ENCODE data around the gene AIG1.

The AIG1 gene

DNA sequence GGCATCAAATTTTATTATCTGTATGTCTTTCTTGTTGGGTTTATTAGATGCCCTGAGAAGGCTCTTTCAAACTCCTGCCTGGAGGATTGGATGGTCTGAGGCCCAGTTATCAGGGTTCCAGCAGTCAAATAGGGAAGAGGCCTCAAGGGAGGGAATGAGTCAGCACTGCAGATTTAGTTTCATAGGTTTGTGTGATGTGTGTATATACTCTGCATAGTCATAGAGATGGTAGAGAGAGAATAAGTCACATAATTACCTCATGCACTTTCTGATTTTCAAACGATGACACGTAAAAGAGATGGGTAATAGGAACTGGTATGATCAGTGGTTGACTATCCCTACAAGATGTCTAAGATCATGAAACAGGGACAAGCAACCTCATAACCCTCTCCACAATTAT lies 307.7 kb downstream of the AIG1 start:
- peak; percentile 52 for DNase-seq (ENCODE audit: low read depth)

DNA sequence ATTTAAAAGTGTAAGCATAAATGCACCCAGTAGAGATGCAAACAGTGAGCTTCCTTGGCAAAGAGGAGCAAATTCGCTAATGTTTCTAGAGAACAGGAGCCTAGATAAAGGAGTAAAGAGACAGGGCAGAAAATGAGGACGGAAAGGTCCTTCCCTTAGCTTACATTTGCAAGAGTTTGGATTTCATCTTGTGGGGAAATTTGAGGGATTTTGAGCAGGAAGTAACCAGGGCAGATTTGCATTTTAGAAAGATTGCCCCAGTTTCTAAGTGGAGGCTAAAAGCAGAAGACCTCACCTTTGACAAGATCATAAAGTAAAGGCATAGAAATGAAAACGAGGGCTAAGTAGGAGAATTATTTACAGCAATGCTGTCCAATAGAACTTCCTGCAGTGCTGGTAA lies 309.3 kb downstream of the AIG1 start:
- no peak for DNase-seq (ENCODE audit: low read depth)

DNA sequence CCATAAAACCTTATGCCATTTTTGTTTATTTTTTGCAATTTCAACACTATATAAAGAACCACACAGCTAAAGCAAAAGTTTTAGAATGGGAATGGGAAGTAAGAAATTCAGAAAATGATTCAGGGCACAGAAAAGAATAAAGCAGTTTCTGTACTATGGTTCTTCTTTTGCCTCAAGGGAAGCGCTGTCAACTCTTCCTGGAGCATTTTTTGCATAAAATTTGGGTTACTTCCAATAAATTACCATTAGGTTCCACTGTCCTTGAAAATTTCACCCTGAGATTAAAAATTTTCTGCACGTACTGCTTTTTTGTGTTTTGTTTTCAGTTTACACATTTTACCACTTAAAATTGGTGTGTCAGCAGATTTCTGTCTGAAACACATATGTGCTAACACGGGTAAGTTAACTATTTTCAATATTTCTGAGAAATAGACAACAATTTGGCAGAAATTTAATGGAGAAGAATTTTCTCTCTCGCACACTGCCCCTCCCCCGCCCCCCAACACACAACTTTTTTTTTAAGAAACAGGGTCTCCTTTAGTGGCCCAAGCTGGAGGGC lies 310.2 kb downstream of the AIG1 start:
- DNase-seq (ENCODE audit: low read depth) = no peak

DNA sequence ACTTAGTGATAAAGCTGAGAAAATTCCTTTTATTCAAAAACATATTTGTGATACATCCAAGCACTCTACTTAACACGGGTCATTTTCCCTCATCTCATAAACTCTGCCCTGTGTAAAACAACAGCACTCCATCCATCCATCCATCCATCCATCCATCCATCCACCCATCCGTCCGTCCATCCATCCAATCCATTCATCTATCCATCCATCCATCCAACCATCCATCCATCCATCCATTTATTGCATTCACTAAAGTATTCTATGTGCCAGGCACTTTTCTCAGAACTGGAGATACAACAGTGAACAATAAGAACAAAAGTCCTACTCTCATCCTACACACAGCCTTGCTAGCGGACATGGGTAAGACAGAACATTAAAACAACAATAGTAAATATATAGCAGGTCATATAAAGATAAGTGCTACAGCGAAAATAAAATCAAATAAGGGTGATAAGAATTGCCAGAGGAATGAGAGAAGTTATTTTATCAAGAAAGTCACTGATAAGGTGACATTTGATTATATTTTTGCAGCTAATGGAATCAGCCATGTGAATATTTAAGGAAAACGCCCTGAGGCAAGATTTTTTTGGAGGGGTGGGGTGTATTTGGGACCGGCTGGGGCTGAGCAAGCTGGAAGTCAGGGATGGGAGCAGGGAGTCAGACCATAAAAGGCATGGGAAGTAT lies 311.7 kb downstream of the AIG1 start:
- no peak for DNase-seq (ENCODE audit: low read depth)

DNA sequence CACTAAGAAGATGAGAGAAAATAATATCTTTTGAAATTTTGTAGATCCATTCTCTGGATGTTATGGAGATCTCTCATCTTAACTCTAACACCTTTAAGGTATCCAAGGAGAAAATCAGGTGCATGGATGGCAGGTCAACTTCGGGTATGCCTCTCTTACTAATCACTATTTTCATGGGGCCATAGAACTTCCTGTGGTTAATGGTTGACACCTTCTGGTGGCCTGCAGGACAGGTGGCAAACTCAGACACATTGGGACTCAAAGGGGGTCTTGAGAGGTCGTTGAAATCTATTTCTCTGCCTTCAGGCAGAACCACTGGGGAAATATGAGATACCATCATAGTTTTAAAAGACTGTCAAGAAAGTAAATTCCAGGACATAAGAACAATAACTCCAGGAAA lies 313.3 kb downstream of the AIG1 start:
- DNase-seq (ENCODE audit: low read depth) = no peak

DNA sequence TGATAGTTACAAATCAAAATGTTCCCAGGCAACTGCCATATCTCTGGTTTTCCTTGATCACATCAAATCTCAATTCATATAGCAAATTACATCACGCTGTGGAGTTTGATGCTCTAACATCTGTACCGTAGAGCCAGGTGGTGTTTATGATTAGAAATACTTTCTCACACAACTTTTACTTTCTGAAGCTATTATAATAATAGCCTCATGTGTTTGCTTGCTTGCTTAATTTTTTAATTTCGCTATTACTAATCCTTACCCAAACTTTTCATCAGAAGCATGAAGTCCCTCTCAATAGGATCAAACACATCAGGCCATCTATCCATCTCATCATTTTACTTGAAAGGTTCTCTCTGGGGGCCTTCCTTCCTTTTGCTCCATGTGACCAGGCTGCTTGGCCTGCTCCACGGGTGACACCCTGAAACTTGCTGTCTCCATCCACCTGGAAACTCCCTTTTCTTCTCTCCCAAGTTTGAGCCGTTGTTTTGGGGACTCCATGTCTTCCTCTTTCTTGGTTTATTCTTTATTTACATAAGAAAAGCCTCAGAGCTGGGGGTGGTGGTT lies 314.4 kb downstream of the AIG1 start:
- no peak for DNase-seq (ENCODE audit: low read depth)

DNA sequence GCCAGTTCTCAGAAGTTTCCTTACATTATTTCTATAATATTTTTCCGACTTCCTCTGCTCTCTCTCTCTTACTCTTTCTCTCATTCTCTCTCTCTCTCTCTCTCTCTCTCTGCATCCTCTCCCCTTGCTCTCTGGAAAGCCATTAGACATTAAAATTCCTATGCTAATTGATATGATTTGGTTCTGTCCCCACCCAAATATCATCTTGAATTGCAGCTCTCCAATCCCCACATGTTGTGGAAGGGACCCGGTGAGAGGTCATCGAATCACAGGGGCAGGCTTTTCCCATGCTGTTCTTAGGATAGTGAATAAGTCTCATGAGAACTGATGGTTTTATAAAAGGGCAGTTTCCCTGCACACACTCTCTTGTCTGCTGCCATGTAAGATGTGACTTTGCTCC lies 315.7 kb downstream of the AIG1 start:
- no peak for DNase-seq (ENCODE audit: low read depth)

DNA sequence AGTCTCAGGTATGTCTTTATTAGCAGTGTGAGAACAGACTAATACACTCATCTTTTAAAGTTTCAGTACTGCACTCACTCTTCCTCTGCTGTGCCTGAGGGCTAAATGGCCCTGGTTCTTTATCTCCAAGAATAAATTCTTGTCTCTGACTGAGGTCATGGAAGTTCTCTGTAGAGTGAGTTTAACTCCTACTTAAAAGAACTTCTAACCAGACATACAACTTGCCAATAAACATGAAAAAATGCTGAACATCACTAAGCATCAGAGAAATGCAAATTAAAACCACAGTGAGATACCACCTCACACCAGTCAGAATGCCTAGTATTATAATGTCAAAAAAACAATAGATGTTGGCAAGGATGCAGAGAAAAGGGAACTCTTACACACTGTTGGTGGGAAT lies 316.2 kb downstream of the AIG1 start:
- no peak for DNase-seq (ENCODE audit: low read depth)

DNA sequence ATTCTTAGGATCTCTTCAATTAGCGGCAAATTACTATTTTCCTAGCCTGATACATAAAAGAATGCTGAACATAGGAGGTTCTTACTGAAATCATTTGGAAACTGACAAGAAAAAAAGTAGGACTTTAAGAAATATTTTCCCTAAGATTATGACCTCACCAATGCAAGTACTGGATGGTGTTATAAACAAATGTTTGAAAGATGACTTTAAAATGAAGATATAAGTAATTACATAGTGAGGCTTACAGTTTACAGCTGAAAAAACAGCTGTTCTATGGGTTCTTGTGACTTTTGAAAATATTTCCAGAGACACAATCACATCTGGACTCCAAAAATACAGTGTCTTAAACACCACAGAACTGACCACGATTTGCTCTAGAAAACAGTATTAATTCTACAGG lies 324.9 kb downstream of the AIG1 start:
- no peak for DNase-seq (ENCODE audit: low read depth)

DNA sequence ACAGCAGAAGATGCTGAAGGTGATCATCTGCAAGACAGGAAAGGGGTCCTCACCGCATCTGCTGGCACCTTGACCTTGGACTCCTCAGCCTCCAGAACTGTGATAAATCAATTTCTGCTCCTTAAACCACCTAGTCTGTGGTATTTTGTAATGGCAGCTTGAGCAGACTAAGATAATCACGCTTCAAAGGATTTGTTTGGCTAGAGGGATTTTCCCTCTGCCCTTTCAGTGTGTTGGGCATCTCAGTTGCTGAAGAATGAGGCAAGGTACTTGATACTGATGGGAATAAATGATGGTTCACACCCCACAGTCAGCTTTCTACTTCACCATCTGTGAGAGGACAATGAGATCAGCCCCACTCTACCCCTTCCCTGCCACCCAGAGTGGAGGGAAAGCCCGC lies 329.6 kb downstream of the AIG1 start:
- DNase-seq (ENCODE audit: low read depth) = no peak

Data from stromal cell of bone marrow (primary cell).